Keratinocyte (primary cell): Measurements from ENCODE around the gene ZG16B.

Experiments used
- CTCF ChIP-seq, 3 experiments: IDR thresholded peaks in 1 of 3; conservative IDR thresholded peaks in 1 of 3; optimal IDR thresholded peaks in 1 of 3; 2 replicates in 2 of 3; 3 replicates in 1 of 3; pipeline versions ENCODE3 to v1.5.1; 2011; ENCODE audit warnings: low read length in 3 of 3, mild to moderate bottlenecking in 3 of 3, moderate library complexity in 2 of 3, control low read depth in 1 of 3, inconsistent platforms in 1 of 3; ENCODE audit not compliant: insufficient read depth in 2 of 3; ENCODE audit errors: extremely low read depth in 1 of 3
- EZH2 ChIP-seq: IDR thresholded peaks from one replicate; pipeline ENCODE4 v1.6.1; 2012; ENCODE audit warnings: inconsistent platforms, mild to moderate bottlenecking, low read length, moderate library complexity

GRCh38 chr16:2874912-2875362 is 44.8 kb downstream of the ZG16B start:
- TF ChIP-seq EZH2, result no peak
- peak; percentile 83 to 98 (median 92) for TF ChIP-seq CTCF (optimal IDR thresholded peaks at IDR 0.05 in 1 of 3, IDR thresholded peaks at IDR 0.05 in 1 of 3, conservative IDR thresholded peaks at IDR 0.05 in 1 of 3; ENCODE audit: extremely low read depth in 1 of 3, insufficient read depth in 2 of 3, low read length in 3 of 3)
